Smooth muscle cell (in vitro differentiated cells): ENCODE results near the gene RAB38. TPM values are rescaled to one million over a fixed set of nuclear protein-coding genes. Genes with fewer than 3 reads are reported as not detected.

Source experiments
- DNase-seq: peaks from one replicate; lab custom pipeline; 2025; ENCODE audit not compliant: unreplicated experiment; lab: John Stamatoyannopoulos, UW
- H2AFZ ChIP-seq: fragments of 200-600 bp; sonication (generic); 2 replicates; pipeline ENCODE4 v1.6.0; 2016; ENCODE audit warnings: antibody characterized with exemption, low read depth, mild to moderate bottlenecking
- H3F3A ChIP-seq: fragments of 200-600 bp; sonication (generic); 2 replicates; pipeline ENCODE4 v1.6.0; 2017; ENCODE audit warnings: antibody characterized with exemption, low read depth
- H3K27ac ChIP-seq: fragments of 200-600 bp; sonication (generic); 2 replicates; pipeline ENCODE4 v1.5.1; 2016; ENCODE audit warnings: low read depth, mild to moderate bottlenecking
- H3K27me3 ChIP-seq: fragments of 200-600 bp; sonication (generic); 2 replicates; pipeline ENCODE4 v1.6.1; 2016; ENCODE audit warnings: low read depth, mild to moderate bottlenecking
- H3K36me3 ChIP-seq: fragments of 200-600 bp; sonication (generic); 2 replicates; pipeline ENCODE4 v1.5.1; 2016; ENCODE audit warnings: low read depth
- H3K4me1 ChIP-seq: fragments of 200-600 bp; sonication (generic); 2 replicates; pipeline ENCODE4 v1.5.1; 2016; ENCODE audit warnings: low read depth
- H3K4me2 ChIP-seq: fragments of 200-600 bp; sonication (generic); 2 replicates; pipeline ENCODE4 v1.6.0; 2016; ENCODE audit warnings: mild to moderate bottlenecking
- H3K4me3 ChIP-seq: fragments of 200-600 bp; sonication (generic); 2 replicates; pipeline ENCODE4 v1.5.1; 2016; ENCODE audit warnings: mild to moderate bottlenecking
- H3K79me2 ChIP-seq: fragments of 200-600 bp; sonication (generic); 2 replicates; pipeline ENCODE4 v1.6.0; 2016; ENCODE audit warnings: low read depth, mild to moderate bottlenecking
- H3K9ac ChIP-seq: fragments of 200-600 bp; sonication (generic); 2 replicates; pipeline ENCODE4 v1.6.0; 2016; ENCODE audit warnings: low read depth
- H3K9me3 ChIP-seq: fragments of 200-600 bp; sonication (generic); replicated peaks from 2 replicates; pipeline ENCODE4 v1.5.1; 2016; ENCODE audit warnings: low read depth
- H4K20me1 ChIP-seq: fragments of 200-600 bp; sonication (generic); 2 replicates; pipeline ENCODE4 v1.6.0; 2016; ENCODE audit warnings: low read depth
- WGBS: methylation state at CpG from one replicate; pipeline ENCODE4 v1.1.7; 2016; ENCODE audit warnings: low lambda C conversion rate; 5-methylcytosine and 5-hydroxymethylcytosine counted together
- polyA plus RNA-seq: library from polyadenylated mRNA; unstranded; fragments of >200 nt; fragmentation: Nextera tagmentation; extraction: Ambion mirVana; gene quantifications from 2 replicates; pipeline ENCODE4 v1.2.1, GENCODE V29; 2016
- total RNA-seq: library from RNA; depleted of rRNA; stranded (reverse); fragments of >200 nt; gene quantifications from 2 replicates; pipeline ENCODE4 v1.2.3, GENCODE V29; 2014
- TF ChIP-seq, protein P1 (sequence below): fragments of 200-600 bp; sonication (generic); IDR thresholded peaks from 2 replicates; pipeline ENCODE4 v1.5.1; 2017; ENCODE audit warnings: borderline replicate concordance, mild to moderate bottlenecking, antibody characterized with exemption; ENCODE audit not compliant: insufficient read depth, poor library complexity, severe bottlenecking

RAB38 gene
- total and polyA plus RNA-seq, 2 experiments from 2014 or later = 1.9 to 8.4 TPM

DNA sequence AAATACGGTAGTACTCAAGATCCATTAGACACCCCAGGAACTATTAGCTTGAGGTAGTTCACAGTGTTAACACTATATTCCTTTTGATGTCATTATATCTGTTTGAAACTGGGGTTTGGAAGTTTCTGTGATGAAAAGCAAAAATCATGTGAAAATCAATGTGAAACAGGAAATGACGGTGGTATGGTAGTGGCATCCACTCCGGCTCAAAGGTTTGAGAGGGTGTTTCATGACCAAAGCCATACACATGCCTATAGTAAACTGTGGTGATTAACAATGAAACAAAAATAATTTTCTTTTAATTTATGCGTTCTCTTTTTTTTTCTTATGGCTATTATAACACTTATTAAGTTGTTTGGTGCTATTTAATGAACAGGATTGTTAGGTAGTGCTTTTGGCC, 10.9 kb downstream of the RAB38 start:
- TF ChIP-seq, protein P1, sequence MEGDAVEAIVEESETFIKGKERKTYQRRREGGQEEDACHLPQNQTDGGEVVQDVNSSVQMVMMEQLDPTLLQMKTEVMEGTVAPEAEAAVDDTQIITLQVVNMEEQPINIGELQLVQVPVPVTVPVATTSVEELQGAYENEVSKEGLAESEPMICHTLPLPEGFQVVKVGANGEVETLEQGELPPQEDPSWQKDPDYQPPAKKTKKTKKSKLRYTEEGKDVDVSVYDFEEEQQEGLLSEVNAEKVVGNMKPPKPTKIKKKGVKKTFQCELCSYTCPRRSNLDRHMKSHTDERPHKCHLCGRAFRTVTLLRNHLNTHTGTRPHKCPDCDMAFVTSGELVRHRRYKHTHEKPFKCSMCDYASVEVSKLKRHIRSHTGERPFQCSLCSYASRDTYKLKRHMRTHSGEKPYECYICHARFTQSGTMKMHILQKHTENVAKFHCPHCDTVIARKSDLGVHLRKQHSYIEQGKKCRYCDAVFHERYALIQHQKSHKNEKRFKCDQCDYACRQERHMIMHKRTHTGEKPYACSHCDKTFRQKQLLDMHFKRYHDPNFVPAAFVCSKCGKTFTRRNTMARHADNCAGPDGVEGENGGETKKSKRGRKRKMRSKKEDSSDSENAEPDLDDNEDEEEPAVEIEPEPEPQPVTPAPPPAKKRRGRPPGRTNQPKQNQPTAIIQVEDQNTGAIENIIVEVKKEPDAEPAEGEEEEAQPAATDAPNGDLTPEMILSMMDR = no peak
- Histone ChIP-seq H2AFZ (no peak overlapping the region), H3K27ac (no peak overlapping the region), H3K9me3 (no peaks in the 10 kb centered on the region), H3F3A (no peaks in the 10 kb centered on the region), H3K4me1 (no peaks in the 10 kb centered on the region), H3K4me2 (no peak overlapping the region), H4K20me1 (no peaks in the 10 kb centered on the region), H3K36me3 (no peaks in the 10 kb centered on the region), H3K9ac (no peak overlapping the region), H3K4me3 (no peak overlapping the region), H3K27me3 (no peaks in the 10 kb centered on the region), H3K79me2 (no peaks in the 10 kb centered on the region)
- WGBS = 78% methylated on average over 4 of the region's 4 CpGs
- no peak for DNase-seq

GRCh38 chr11:88158081-88158480, 17.2 kb downstream of the RAB38 start:
- Histone ChIP-seq H3K27me3 (no peaks in the 10 kb centered on the region), H3K4me1 (no peaks in the 10 kb centered on the region), H3K4me3 (no peak overlapping the region), H3K79me2 (no peaks in the 10 kb centered on the region), H3K9me3 (no peaks in the 10 kb centered on the region), H3K4me2 (no peak overlapping the region), H3K36me3 (no peaks in the 10 kb centered on the region), H3F3A (no peaks in the 10 kb centered on the region), H4K20me1 (no peaks in the 10 kb centered on the region), H2AFZ (no peak overlapping the region), H3K9ac (no peak overlapping the region), H3K27ac (no peak overlapping the region)
- no peak for DNase-seq
- 90% methylated on average over 1 of the region's 1 CpG for WGBS
- TF ChIP-seq, protein P1 = no peak

- no peaks in the 10 kb centered on the region for H3K27me3 ChIP-seq
- H3K9ac ChIP-seq = no peak overlapping the region
- no peak for DNase-seq
- H3K4me1 ChIP-seq = peaks cover under 1% of the 10 kb centered on the region
- no peak overlapping the region for H3K4me3 ChIP-seq
- TF ChIP-seq, protein P1 = no peak
- H3K27ac ChIP-seq = no peak overlapping the region
- no peaks in the 10 kb centered on the region for H4K20me1 ChIP-seq
- no peaks in the 10 kb centered on the region for H3K36me3 ChIP-seq
- H3K79me2 ChIP-seq = no peaks in the 10 kb centered on the region
- no peak overlapping the region for H2AFZ ChIP-seq
- no peaks in the 10 kb centered on the region for H3F3A ChIP-seq
- 87% methylated on average over 4 of the region's 4 CpGs for WGBS
- no peak overlapping the region for H3K4me2 ChIP-seq
- H3K9me3 ChIP-seq = no peaks in the 10 kb centered on the region
Measured at GRCh38 chr11:88157370-88157769, 17.9 kb downstream of the RAB38 start.

GRCh38 chr11:88152381-88152780, 22.9 kb downstream of the RAB38 start:
- Histone ChIP-seq H2AFZ (peak overlapping the region; percentile 68), H3K79me2 (no peaks in the 10 kb centered on the region), H3K4me1 (peaks cover 6% of the 10 kb centered on the region), H3F3A (no peaks in the 10 kb centered on the region), H4K20me1 (no peaks in the 10 kb centered on the region), H3K27ac (peak overlapping the region; percentile 43), H3K9me3 (no peaks in the 10 kb centered on the region), H3K36me3 (no peaks in the 10 kb centered on the region), H3K9ac (no peak overlapping the region), H3K4me3 (no peak overlapping the region), H3K27me3 (no peaks in the 10 kb centered on the region), H3K4me2 (peak overlapping the region; percentile 54)
- TF ChIP-seq, protein P1 = no peak
- DNase-seq = no peak
